Femur (tissue), 1 donor: ENCODE measurements around the gene MARK3.
"Not testable (repeated sequence)": the region's sequence is repeated elsewhere in the genome, so short reads cannot be mapped to it uniquely, and the experiment has no call there.

ENCODE experiments used
- DNase-seq: peaks from one replicate; pipeline ENCODE4 v3.0.0-alpha.2; 2017

The MARK3 gene

DNA sequence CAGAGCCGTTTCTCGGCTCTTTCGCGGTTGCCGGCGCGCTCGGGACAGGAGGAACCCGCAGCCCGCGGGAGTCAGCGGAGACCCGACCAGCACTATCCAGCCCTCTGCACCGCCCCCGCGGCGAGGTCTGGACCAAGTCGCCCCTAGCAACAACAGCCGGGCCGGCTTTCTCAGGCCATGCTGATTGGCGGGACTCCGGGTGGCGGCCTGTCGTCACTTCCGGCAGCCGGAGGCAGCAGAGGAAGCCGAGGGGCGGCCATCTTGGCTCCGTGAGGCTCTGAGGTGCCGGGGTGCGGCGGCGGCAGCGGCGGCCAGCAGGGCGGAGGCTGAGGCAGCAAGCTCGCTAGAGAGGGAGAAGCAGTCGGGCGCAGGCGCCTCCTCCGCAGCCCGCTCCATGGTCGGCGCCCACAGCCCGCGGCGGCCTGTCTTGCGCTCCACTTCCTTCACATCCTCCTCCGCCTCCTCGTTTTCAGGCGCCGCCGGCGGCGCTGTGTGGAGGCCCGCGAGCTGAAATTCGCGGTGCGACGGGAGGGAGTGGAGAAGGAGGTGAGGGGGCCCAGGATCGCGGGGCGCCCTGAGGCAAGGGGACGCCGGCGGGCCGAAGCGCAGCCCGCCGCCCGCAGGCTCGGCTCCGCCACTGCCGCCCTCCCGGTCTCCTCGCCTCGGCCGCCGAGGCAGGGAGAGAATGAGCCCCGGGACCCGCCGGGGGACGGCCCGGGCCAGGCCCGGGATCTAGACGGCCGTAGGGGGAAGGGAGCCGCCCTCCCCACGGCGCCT, at the start of gene MARK3:
TSS of gene MARK3 (plus strand) at position 264 of the 777 bp plus-strand sequence. CDS start 615 bp downstream, outside the sequence.
- DNase-seq, result peak; percentile 99

DNA sequence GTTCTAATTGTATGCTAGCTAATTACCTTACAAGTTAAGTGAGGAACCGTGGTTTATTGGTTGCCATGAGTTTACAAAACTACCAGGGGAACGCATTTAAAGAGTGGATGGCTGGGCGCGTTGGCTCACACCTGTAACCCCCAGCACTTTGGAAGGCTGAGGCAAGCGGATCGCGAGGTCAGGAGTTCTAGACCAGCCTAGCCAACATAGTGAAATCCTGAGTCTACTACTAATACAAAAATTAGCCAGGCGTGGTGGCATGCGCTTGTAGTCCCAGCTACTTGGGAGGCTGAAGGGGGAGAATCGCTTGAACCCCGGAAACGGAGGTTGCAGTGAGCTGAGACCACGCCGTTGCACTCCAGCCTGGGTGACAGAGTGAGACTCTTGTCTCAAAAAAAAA, 49.0 kb upstream of the MARK3 start:
- DNase-seq, result no peak

DNA sequence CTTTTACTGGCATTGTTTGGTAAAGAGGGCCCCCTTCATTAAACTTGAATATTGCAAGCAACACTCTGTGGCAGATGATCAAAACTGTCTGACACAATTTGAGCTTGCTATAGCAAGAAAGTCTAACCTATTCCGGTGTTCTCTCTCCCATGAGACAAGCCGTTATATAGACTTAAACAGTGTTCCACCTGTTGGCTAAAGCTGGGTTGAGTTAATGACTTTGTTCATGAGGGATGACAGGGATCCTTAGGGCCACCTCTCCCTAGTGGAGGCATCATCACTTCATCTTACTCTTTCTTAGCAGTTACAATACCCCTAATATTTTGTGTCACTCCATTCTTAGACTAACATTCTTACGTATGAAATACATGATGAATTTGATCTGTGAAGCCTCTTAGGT, 47.4 kb upstream of the MARK3 start:
- DNase-seq, result no peak

DNA sequence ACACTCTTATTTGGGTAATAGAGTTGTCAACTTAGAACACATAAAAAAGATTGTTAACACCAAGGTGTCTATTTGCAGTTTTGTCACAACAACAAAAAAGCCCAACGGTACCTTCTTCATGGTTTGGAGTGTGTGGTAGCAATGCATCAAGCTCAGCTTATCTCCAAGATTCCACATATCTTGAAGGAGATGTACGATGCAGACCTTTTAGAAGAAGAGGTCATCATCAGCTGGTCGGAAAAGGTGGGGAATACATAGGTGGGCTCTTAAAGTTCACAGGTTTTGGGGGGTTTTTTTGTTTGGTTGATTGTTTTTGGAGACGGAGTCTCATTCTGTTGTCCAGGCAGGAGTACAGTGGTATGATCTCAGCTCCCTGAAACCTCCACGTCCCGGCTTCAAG, 45.7 kb upstream of the MARK3 start:
- no peak for DNase-seq

DNA sequence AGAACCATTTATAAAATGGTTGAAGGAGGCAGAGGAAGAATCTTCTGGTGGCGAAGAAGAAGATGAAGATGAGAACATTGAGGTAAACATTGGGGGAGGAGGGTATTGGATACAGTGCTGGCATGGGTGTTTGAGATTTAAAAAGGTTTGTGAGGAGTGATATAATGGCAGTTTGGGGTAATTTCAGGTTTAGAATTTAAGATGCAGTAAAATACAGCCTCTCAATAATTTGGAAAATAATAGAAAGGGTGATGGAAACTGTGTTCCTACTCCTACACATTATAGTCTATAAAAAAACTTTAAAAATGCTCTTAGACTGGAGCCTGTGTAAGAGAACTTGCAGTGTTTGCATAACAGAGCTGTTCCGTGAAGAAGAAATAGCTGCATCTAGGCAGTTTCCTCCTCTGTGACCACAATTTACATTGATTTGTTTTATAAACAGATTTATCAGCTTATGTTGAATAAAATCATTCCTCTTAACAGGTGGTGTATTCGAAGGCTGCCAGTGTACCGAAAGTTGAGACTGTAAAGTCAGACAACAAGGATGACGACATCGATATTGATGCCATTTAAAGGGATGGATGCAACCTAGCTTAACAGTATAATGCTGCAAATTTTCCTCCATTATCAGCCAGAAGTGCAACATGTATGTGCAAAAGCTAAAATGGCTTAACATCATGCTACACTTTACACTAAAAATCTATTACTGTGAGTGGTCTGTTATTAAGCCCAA, 44.6 kb upstream of the MARK3 start:
- no peak for DNase-seq

DNA sequence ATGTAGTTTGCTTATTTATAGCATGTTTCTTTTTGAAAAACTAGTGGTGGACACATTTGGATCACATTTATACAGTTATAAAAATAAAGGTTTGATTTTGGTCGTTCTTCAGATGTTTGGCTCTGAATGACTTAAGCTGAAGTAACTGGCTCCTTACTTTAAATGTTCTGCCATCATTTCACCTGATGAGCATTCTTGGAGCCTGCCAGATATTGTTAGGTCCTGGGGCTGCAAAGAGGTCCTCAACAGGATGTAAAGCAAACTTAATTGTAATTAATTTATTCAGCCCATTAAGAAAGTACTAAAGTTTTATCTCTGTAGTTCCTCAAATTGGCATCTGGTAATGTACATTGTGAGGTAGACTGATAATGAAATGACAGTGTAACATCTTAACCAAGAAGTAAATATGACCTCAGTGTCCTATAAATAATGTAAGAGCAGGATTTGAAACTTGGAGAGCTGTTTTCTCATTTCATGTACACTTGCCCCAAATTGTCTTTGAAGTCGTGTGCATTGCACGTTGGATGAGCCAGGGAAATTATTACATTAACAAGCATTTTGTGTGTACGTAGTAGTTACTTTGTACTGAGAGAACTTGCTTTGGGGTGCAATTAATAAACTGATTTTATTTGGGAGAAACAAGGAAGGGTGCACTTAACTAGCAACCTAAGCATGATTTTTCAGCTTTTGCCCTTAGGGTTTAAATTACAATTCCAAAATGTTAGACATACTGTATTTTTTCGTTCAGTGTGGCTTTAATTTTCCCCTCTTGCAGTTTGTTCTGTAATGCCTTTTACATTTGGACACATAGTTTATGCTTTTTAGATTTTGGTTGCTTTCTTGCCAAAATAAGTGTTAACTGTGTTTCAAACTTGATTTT, 43.7 kb upstream of the MARK3 start:
- no peak for DNase-seq

DNA sequence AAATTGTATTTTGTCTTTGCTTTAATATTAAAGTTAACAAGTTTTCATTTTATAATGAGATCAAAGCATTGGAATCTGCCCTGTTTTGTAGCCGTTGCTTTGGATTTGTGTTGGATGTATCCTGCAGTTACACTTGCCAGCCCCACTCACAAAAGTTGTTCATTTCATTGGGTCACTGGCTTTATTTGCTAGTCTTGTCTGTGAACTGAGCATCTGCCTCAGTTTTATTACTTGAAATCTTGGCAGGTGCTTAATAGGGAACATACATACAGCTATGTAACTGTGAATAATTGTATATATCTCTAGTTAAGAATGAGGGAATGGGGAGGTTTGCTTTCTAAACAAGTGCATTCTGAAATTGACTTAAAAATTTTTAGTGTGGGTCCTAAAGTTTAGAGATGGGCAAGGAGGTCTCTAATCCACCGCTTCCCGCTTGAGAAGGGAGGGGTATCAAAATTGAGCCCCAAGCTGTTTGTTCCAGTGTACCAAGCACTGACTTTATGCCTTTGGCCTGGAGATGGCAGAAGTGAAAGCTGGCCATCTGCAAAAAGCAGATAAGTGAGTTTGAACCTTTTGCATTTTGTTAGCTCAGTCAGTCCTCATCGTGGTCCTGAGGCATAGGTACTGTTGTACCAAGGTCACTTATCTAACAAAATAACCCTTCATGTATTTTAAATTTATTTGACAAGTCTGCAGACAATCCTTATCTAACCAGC, 41.9 kb upstream of the MARK3 start:
- DNase-seq, result no peak

DNA sequence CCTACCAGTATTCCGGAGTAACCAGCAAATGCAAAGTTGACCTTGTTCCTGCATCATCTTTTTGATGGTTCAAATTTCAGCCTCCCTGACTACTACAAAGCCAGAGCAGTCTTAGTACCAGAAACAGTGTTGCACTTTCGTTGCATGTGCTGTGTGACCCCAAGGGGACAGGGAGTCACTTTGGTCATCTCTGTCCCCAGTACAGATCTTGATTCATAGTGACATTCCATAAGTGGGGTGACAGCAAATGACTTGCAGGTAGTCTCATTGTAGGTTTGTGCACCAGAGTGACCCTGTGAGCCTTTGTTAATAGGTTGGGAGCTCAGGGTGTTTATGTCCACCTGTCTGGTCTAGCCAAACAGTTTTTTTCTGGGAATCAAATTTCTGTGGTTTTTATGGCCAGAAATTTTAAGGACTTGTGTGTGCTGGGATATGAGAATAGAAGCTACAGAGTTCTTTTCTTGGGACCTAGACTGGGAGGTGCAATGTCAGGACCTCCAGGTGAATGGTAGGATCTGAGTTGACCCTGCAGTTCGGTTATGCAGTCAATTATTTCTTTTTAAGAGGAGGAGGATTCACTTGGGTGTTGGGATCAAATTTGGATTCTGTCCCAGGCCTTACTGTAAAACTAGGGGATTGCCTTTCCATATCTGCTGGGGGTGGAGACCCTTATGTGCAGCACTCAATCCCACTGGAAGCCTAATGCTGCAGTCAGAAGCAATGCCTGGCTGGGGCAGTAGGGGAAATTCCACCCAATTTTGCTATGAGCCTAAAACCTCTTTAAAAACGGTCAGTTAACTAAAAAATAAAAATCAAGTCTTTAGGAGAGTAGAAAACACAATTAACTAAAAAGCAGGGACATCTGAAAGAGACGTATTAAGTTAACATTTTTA, 41.1 kb upstream of the MARK3 start:
- no peak for DNase-seq

DNA sequence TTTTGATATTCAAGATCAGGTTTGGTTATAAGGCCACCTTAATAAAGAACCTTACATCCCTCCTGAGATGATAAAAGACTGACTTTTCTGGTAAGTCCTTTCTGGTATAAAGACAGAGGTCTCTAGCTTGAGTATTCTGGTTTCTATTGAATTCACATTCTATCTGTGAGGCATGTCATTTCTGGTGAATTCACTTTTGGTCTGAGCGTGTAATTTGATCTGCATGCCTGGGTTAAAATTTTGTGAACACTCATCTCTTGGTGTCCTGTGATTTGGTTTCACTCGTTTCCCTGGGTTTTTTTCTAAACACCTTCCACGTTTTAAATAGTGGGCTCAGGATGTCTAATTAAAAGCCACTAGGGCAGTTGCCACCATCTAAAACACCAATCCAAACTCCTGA, 38.9 kb upstream of the MARK3 start:
- DNase-seq, result no peak

DNA sequence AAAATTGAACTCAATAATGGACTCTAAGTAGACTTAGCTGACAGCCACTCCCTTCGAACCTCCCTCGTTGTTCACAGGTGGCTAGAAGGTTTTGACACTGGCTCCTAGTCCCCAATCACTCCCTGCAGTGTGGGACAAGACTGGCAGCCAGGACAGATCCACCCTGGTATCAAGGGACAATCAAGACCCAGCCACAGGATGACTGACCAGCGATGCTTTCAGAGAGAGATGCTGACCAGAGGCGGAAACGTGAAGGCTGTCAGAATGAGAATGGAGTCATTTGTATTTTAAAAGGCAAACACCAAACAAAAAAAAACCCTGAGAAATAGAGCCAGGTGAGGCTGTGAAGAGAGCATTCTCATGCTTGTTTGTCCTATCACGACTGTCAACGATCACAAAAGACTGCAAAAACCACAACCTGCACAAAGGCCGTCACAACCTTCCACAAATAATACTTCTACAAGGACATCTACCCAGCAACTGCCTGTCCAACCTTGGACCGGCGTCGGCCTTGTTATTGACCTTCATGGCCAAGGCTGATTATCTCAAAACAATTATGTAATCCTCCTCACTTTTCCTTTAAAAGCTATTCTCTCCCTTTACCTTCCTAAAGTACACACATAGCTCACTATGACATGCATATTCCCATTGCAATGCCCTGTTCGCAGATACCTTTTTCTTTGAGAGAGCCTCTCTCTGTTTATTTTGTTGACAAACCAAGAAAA, 38.0 kb upstream of the MARK3 start:
- DNase-seq, result no peak

DNA sequence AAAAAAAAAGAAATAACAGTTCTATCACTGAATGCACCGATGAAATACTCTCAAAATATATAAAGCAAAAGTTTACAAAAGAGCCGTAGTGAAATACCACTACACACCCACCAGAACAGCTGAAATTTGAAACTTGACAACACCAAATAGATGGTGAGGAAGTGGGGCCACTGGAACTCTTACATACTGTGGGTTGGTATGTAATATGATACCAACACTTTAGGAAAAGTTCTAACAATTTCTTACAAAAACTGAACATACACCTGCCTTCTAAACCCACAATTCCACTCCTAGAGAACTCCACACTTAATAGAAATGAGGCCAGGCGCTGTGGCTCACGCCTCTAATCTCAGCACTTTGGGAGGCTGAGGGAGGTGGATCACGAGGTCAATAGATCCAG, 37.1 kb upstream of the MARK3 start:
- no peak for DNase-seq

DNA sequence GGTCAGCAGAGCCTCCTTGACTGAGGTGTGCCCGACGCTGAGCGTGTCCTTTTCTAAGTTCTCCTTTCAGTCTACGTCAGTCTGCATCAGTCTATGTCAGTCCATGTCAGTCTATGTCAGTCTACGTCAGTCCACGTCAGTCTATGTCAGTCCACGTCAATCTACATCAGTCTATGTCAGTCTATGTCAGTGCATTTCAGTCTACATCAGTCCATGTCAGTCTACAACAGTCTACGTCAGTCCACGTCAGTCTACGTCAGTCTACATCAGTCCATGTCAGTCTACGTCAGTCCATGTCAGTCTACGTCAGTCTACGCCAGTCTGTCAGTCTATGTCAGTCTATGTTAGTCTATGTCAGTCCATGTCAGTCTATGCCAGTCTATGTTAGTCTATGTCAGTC, 35.2 kb upstream of the MARK3 start:
- no peak for DNase-seq

DNA sequence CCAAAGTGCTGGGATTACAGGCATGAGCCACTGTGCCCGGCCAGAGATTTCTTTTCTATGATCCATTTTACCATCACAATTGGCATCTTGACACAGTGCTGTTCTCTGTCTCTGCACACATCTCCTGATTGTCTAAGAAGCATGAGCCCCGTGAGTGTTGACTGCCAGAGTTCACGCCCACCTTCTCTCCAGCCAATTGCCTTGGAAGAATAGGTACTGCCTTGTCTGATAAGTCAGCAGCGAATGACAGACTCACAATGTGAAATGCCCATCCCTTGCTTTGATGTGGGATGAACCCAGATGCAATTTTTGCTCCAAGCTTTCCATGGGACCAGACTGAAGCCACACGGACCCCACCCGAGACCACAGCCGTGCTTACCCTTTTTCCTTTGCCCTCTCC, 31.9 kb upstream of the MARK3 start:
- no peak for DNase-seq

DNA sequence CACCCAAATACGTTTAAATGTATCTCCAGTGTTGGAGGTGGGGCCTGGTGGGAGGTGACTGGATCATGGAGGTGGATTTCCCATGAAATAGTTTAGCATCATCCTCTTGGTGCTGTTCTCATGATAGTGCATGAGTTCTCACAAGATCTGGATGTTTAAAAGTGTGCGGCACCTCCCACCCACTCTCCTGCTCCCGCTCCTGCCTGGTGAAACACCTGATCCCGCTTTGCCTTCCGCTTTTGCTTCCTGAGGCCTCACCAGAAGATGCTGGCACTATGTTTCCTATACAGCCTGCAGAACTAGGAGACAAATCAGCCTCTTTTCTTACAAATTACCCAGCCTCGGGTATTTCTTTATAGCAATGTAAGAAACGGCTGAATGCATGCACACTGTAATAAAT, 31.1 kb upstream of the MARK3 start:
- DNase-seq, result no peak

DNA sequence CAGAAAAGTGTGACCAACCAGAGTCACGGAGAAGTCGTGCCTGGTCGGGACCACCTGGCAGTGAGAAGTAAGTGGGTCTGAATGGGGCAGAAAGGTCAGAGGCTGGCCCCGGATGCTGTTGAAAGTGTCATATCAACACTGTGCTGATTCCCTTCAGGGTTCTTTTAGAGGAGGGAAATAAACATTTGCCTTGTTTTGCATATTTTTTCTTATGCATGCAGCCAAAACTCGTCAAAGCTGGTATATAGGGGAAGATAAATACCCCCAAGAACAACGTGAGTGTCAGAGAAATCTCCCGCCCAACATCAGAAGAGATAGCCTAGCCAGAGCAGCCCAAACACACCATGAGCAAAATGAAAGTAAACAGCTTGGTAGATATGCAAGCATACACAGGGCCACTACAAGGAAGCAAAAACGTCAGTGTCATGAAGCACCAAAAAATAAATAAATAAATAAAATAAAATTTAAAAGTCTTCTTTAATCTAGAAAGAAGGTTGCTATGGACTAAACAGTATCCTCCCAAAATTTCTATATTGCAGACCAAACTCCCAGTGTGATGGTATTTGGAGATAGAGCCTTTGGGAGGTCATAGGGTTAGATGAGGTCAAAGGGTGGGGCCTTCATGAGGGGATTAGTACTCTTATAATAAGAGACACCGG, 29.1 kb upstream of the MARK3 start:
- DNase-seq, result no peak

DNA sequence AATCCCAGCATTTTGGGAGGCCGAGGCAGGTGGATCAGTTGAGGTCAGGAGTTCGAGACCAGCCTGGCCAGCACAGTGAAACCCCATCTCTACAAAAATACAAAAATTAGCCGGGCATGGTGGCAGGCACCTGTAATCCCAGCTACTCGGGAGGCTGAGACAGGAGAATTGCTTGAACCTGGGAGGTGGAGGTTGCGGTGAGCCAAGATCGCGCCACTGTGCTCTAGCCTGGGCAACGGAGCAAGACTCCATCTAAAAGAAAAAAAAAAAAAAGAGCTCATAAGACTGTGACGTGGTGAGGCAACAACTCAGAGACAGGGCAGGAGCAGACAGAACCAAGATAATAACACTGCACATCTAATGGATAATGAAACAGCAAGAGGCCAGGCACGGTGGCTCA, 27.7 kb upstream of the MARK3 start:
- DNase-seq, result not testable (repeated sequence)

DNA sequence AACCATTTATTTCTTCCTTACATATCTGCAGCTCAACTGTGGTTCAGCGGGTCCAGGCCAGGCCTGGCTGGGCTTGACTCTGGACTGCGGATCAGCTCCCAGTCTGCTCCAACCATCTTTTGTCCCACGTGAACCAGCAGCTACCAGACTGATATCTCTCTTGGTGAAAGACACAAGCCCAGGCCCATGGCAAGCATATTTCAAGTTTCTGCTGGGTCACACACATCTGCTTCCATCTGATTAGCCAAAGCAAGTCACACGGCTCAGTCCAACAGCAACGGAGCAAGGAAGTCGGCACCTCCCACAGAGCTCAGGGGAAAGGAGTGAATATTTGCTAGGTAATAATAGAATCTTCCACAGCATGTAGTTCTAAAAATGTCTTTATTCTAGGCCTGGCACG, 24.7 kb upstream of the MARK3 start:
- DNase-seq, result no peak

DNA sequence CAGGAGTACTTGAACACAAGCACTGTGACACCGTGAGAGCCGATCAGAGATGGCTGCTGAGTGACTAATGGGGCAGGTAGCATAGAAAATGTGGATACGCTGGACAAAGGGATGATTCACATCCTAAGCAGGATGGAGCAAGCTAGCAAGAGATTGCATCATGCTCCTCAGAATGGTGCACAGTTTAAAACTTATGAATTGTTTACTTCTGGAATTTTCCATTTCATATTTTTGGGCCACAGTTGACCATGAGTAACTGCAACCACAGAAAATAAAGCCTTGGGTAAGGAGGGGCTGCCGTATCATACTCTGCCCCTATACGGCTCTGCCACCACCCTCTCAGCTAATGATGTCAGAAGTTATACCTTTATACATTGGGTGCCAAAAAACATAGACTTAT, 23.3 kb upstream of the MARK3 start:
- DNase-seq, result no peak

DNA sequence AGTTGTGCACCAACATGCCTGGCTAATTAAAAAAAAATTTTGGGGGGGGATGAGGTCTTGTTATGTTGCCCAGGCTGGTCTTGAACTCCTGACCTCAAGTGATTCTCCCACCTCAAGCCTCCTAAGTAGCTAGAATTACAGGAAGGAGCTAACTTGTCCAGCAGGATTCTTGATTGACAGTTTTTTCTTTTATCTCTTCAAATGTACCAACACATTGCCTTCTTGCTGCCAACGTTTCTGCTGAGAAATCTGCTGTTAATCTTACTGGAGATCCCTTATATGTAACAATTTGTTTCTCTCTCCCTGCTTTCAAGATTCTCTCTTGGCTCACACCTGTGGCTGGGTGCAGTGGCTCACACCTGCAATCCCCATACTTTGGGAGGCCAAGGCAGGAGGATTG, 22.4 kb upstream of the MARK3 start:
- no peak for DNase-seq

DNA sequence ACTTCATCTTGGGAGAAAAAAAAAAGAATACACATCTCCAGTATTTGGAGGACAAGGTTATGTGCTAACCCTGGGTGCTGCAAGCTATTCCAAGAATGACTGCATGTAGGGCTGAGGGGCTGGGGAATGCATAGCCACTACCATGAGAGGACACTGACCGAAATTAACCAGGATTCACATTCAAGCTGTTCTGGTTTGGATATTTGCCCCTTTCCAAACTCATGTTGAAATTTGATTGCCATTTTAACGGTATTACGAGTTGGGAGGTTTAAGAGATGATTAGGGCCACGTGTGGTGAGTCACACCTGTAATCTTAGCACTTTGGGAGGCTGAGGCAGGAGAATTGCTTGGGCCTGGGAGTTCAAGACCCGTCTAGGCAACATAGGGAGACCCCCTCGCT, 18.5 kb upstream of the MARK3 start:
- no peak for DNase-seq

DNA sequence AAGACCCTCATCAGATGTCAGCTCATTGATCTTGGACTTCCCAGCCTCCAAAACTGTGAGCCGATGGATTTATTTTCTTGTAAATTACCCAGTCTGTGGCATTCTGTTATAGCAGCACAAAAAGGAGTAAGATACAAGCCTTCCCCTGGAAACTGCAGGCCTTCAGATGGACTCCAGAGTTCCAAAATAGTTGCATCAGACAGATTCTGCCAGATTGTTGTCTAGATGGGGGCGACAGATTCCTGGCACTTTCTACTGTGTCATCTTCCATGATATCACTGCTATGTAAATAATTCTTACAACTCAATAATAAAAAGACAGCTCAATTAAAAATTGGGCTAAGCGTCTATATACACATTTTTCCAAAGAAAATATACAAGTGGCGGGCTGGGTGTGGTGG, 17.2 kb upstream of the MARK3 start:
- no peak for DNase-seq
